VCaP (cell line): ENCODE results near the gene GALNT4.

Source experiments
- H3K27ac ChIP-seq: fragments of 450-650 bp; 2 replicates; pipeline ENCODE4 v1.5.1; 2017
- TF ChIP-seq, protein P1 (sequence below): fragments of 450-650 bp; conservative IDR thresholded peaks from 2 replicates; pipeline ENCODE4 v1.5.1; 2017; ENCODE audit warnings: mild to moderate bottlenecking, moderate library complexity

The GALNT4 gene

DNA sequence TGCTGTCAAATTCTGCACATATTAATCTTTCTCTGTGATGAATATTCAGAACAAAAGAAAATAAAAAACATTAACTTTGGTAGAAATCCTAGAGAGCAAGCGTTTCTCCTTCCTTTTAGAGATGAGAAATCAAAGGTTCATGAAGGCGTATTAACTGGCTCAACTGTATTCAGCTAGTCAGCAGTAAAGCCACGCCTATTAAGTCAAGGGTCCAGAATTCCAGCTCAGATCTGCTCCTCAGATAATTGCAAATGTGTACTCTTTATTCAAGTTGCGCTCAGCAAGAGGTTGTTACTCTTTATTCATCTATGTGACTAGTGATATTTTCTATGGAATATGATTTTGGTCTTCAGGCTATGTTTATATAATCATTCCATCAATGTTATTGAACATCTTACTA, 14.3 kb upstream of the GALNT4 start:
- no peak overlapping the region for H3K27ac ChIP-seq
- TF ChIP-seq, protein P1, sequence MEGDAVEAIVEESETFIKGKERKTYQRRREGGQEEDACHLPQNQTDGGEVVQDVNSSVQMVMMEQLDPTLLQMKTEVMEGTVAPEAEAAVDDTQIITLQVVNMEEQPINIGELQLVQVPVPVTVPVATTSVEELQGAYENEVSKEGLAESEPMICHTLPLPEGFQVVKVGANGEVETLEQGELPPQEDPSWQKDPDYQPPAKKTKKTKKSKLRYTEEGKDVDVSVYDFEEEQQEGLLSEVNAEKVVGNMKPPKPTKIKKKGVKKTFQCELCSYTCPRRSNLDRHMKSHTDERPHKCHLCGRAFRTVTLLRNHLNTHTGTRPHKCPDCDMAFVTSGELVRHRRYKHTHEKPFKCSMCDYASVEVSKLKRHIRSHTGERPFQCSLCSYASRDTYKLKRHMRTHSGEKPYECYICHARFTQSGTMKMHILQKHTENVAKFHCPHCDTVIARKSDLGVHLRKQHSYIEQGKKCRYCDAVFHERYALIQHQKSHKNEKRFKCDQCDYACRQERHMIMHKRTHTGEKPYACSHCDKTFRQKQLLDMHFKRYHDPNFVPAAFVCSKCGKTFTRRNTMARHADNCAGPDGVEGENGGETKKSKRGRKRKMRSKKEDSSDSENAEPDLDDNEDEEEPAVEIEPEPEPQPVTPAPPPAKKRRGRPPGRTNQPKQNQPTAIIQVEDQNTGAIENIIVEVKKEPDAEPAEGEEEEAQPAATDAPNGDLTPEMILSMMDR = no peak

DNA sequence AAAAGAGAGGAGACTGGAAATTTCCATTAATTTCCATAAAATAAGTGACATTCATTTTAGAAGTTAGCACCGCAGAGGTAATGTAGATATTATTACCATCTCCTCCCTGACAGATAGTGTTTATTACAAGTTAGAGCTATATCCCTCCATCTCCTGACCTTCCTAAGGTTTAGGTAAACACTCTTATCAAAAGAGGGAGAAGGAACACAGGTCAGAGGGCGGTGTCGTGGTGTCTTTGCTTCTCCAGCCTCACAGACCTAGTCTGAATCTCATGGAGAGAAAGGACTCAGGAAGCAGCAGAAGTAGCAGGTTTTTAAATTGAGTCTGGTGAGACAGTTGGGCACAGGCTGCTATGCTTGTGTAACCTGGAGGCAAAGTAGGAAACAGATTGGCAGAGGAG, 12.8 kb upstream of the GALNT4 start:
- TF ChIP-seq, protein P1 = no peak
- H3K27ac ChIP-seq = no peak overlapping the region

DNA sequence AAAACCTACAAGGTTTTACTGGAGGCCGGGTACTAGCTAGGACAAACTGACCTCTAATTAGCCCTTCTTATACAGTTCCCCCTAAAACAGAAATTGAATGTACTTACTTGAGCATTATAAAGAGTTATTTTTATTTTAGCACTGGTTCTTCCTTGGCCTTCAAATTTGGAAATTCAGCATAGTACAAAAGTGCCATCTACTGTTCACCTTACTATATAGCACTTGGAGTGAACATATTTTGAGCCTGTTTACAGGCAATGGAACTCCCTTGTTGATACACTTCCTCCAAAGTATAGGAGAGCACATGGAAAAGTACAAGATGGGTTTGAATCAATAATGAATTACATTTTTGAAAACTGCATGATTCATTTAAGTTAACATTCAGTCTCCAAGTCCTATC, 5.1 kb upstream of the GALNT4 start:
- no peak overlapping the region for H3K27ac ChIP-seq
- TF ChIP-seq, protein P1 = peak; percentile 93

DNA sequence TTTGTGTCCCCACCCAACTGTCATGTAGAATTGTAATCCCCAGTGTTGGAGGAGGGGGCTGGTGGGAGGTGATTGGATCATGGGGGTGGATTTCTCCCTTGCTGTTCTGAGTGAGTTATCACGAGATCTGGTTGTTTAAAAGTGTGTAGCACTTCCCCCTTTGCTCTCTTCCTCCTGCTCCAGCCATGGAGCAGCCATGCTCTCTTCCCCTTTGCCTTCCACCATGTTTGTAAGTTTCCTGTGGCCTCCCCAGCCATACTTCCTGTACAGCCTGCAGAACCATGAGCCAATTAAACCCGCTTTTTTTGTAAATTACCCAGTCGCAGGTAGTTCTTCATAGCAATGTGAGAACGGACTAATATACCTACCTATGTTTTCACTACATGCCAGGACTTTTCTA, 3.8 kb upstream of the GALNT4 start:
- TF ChIP-seq, protein P1 = no peak
- H3K27ac ChIP-seq = no peak overlapping the region

DNA sequence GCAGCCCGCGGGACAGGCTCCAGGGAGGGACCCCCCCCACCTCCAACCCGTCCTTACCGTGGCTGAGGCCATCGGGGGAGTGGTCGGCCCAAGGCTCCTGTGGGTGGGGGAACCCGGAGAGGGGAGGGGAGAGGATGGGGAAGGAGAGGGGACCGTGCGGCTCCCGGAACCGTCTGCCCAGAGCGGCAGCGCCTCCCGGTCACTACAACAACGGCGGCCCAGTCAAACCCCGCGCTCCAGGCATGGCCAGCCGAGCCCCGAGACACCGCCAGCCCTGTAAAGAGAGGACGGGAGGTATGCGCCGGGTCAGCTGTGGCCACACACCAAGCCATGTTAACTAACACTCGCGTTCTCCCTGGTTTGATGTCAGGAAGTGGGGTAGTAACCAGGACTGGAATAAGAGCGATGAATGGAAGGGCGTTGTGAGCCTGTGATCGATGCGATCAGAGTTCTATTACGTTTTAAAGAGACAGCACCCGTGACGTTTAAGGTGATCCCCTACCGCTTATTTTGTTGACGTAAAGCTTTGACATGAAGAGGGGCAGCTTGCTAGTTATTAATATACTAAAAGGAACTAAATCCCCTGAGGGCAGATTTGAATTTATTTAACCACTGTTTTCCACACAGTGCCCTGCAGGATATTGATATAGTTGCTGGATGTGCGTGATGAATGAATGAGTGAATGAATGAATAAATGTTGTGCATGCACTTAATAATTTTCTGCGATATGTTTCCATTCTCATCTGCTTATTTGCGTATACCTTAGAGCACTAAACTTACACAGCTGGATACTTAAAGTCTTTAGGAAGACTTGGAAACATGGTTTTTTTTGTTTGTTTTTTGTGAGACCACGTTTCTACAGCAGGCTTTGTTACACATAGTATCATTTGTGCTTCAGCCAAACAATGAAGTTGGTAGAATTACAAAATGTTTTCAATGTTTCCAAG, 1.5 kb upstream of the GALNT4 start, which contains the start of gene POC1B:
TSS of gene POC1B (minus strand) at position 224 of the 947 bp plus-strand sequence. CDS start at position 72, 152 bp downstream.
- H3K27ac ChIP-seq = peak within 1 kb of the TSS; percentile 83
- TF ChIP-seq, protein P1 = no peak

DNA sequence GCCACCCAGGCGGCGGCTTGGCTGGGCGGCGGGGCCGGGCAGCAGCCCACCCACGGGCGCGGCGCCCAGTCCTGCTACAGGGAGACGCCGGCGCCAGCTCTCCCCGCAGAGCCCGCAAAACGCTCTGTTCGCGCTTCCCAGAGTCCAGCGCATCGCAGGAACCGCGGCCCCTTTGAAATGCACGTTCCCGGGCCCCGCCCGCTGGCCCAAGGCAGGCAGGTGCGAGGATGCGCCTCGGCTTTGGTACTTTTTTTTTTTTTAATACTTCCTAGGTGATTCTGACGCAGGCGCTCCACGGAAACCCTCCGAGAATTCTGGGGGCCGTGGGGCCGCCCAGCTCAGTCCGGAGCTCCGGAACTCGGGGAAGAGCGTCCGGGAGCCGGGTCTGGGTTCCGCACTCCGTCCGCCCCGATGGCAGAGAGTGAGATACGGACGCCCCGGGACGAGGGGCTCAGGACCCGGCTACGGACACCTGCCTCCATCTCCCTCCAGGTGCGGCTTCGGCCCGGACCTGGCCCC, 768 bp upstream of the GALNT4 start:
- H3K27ac ChIP-seq = peak overlapping the region; percentile 83
- TF ChIP-seq, protein P1 = no peak

DNA sequence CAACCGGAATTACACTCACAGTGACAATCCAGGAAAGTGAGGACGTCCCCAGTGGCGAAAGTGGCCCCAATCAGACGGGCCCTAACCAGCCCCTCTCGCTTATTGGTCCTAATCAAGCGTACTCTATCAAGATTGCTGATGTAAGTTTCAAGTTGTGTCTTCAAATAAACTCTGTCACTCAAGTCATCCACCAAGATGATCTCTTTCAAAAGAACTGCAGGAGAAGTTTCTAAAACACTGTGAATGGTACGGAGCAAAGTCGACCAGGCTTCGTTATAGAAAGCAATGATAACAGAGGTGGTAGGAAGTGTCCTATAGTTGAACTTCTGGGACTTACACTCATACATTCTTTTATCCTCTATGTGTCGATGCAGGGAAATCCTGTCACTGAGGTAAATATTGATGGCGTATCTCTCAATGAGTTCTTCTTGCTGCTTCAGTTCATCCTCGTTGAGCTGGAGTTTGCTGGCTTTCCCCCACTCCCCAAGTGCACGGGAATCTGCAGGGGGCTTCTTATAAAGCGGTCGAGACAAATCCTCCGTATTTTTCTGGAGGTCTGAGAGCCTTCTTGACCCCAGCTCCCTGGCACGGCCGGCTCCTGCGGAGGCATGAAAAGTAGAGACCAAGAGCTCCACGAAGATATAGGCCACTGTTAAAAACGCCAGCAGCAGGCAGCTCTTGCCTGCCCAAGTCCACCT, 604 bp downstream of the GALNT4 start:
- H3K27ac ChIP-seq = peak overlapping the region; percentile 83
- TF ChIP-seq, protein P1 = no peak
